ENCODE measurements around the gene SLFN14. TPM values are rescaled to one million over a fixed set of nuclear protein-coding genes. Genes with fewer than 3 reads are reported as not detected.

SLFN14 gene
- total and polyA plus RNA-seq, 8 donors: not detected

GRCh38 chr17:35587074-35587961, 26.7 kb upstream of the SLFN14 start, which contains the start of gene AP2B1:
AP2B1 (plus strand) TSS chr17:35587322; CDS start chr17:35594031, 6,709 bp downstream.
- ATAC-seq: peak; percentile 94 to 96 (median 96)
- Histone ChIP-seq H3K36me3 (no peaks in the 10 kb centered on the region), H3K27me3 (no peaks in the 10 kb centered on the region), H3K4me3 (peak within 1 kb of the TSS; percentile 33 to 83 (median 70)), H3K4me1 (peaks cover 13 to 20% (median 14%) of the 10 kb centered on the region in 3 donors), H3K9me3 (no peaks in the 10 kb centered on the region), H3K27ac (peak within 1 kb of the TSS; percentile 72 to 91 (median 78))
- WGBS, 2 donors: 0 to 1% methylated on average over 46 to 50 of the region's 50 CpGs
- intact Hi-C loops (cut with DNase I): no loop called here
- no peak for TF ChIP-seq CTCF (IDR thresholded peaks at IDR 0.05)
- FAIRE-seq: peak; percentile 51
- DNase-seq: peak; percentile 86 to 96 (median 94)

- Histone ChIP-seq H3K36me3 (no peaks in the 10 kb centered on the region), H3K4me1 (peaks cover 13 to 16% (median 14%) of the 10 kb centered on the region in 3 donors), H3K27ac (peak overlapping the region; percentile 72 to 91 (median 78)), H3K4me3 (peak overlapping the region; percentile 33 to 83 (median 70)), H3K9me3 (no peaks in the 10 kb centered on the region), H3K27me3 (no peaks in the 10 kb centered on the region)
- ATAC-seq: peak in 3 of 4 donors; percentile 15 to 23 (median 22)
- 33% methylated on average over 7 of the region's 7 CpGs for WGBS, 2 donors
- no peak for TF ChIP-seq CTCF (IDR thresholded peaks at IDR 0.05)
- no peak for FAIRE-seq
- no peak for DNase-seq
- intact Hi-C loops (cut with DNase I): no loop called here
Measured at GRCh38 chr17:35586569-35587073, 26.0 kb upstream of the SLFN14 start.

- intact Hi-C loops (cut with DNase I): no loop called here
- 57 to 82% methylated on average over 1 of the region's 1 CpG for WGBS, 2 donors
- no peak for TF ChIP-seq CTCF (IDR thresholded peaks at IDR 0.05)
Measured at GRCh38 chr17:35584061-35584460, 23.4 kb upstream of the SLFN14 start.

GRCh38 chr17:35578929-35579432, 18.4 kb upstream of the SLFN14 start:
- intact Hi-C loops (cut with DNase I): no loop called here
- Histone ChIP-seq H3K4me3 (peak overlapping the region; percentile 71 to 83 (median 77)), H3K27ac (peak overlapping the region; percentile 56 to 87 (median 81)), H3K4me1 (peaks cover 6 to 13% (median 7%) of the 10 kb centered on the region in 3 donors), H3K27me3 (no peaks in the 10 kb centered on the region), H3K9me3 (no peaks in the 10 kb centered on the region), H3K36me3 (peaks cover 0 to 4% (median 0%) of the 10 kb centered on the region in 3 donors)
- no peak for ATAC-seq
- no peak for DNase-seq
- WGBS, 2 donors: 3 to 4% methylated on average over 11 of the region's 11 CpGs
- no peak for FAIRE-seq
- no peak for TF ChIP-seq CTCF (IDR thresholded peaks at IDR 0.05)

More at GRCh38 chr17:35584061-35584460, 23.4 kb upstream of the SLFN14 start:
- no peak for FAIRE-seq
- no peak for ATAC-seq
- H3K4me3 ChIP-seq: no peak overlapping the region
- no peaks in the 10 kb centered on the region for H3K9me3 ChIP-seq
- DNase-seq: no peak
- H3K27ac ChIP-seq: no peak overlapping the region
- H3K36me3 ChIP-seq: no peaks in the 10 kb centered on the region
- peaks cover 9 to 15% (median 14%) of the 10 kb centered on the region in 3 donors for H3K4me1 ChIP-seq
- H3K27me3 ChIP-seq: no peaks in the 10 kb centered on the region
